ENCODE measurements around the gene LOXL1.

- no peak for TF ChIP-seq CTCF (IDR thresholded peaks at IDR 0.05; ENCODE audit: borderline replicate concordance, extremely low read depth, low read length, poor library complexity, severe bottlenecking)
- no peak for TF ChIP-seq EZH2 (IDR thresholded peaks at IDR 0.05; ENCODE audit: borderline replicate concordance, low read depth, low read length, severe bottlenecking)
Observed at GRCh38 chr15:73912030-73912596, 14.1 kb upstream of the LOXL1 start.
